Endodermal cell (in vitro differentiated cells): ENCODE measurements around the gene CHRND. TPM values are rescaled to one million over a fixed set of nuclear protein-coding genes. Genes with fewer than 3 reads are reported as not detected.
A peak's percentile ranks its signal among the peaks of the same experiment; 100 is the strongest.

Experiments
- DNase-seq: peaks from one replicate; pipeline ENCODE4 v3.0.0-alpha.2; 2017
- H3K27ac ChIP-seq: 2 replicates; pipeline ENCODE4 v1.5.1; 2013; ENCODE audit warnings: mild to moderate bottlenecking, low read depth, low read length, moderate library complexity
- H3K27me3 ChIP-seq: 2 replicates; pipeline ENCODE4 v1.6.1; 2013; ENCODE audit warnings: mild to moderate bottlenecking, low read length, moderate library complexity; ENCODE audit not compliant: insufficient read depth, control insufficient read depth, poor library complexity, severe bottlenecking
- H3K36me3 ChIP-seq: 2 replicates; pipeline ENCODE4 v1.7.0; 2013; ENCODE audit warnings: mild to moderate bottlenecking, low read length, moderate library complexity; ENCODE audit not compliant: control insufficient read depth, insufficient read depth
- H3K4me1 ChIP-seq: one replicate; pipeline ENCODE4 v1.7.0; 2013; ENCODE audit warnings: low read length; ENCODE audit not compliant: control insufficient read depth, insufficient read depth
- H3K4me3 ChIP-seq: 2 replicates; pipeline ENCODE4 v1.5.1; 2013; ENCODE audit warnings: mild to moderate bottlenecking, low read length, moderate library complexity
- H3K9ac ChIP-seq: 2 replicates; pipeline ENCODE4 v1.6.1; 2013; ENCODE audit warnings: mild to moderate bottlenecking, low read length, moderate library complexity; ENCODE audit not compliant: poor library complexity, severe bottlenecking; ENCODE audit errors: extremely low read depth
- H3K9me3 ChIP-seq: 2 replicates; pipeline ENCODE4 v1.6.1; 2013; ENCODE audit warnings: mild to moderate bottlenecking, low read length, moderate library complexity; ENCODE audit not compliant: control insufficient read depth
- H3K27ac Mint-ChIP-seq: 2 replicates; pipeline ENCODE4 v1.8.0; 2020; ENCODE audit warnings: mixed read lengths
- H3K27me3 Mint-ChIP-seq: 2 replicates; pipeline ENCODE4 v1.8.0; 2021; ENCODE audit warnings: mild to moderate bottlenecking, mixed read lengths; ENCODE audit not compliant: insufficient read depth
- H3K36me3 Mint-ChIP-seq: 2 replicates; pipeline ENCODE4 v1.8.0; 2020; ENCODE audit warnings: low read depth, mixed read lengths
- H3K4me1 Mint-ChIP-seq: 2 replicates; pipeline ENCODE4 v1.8.0; 2020; ENCODE audit warnings: mixed read lengths
- H3K4me3 Mint-ChIP-seq: 2 replicates; pipeline ENCODE4 v1.8.0; 2020; ENCODE audit warnings: mild to moderate bottlenecking, moderate library complexity, mixed read lengths
- H3K9me3 Mint-ChIP-seq: 2 replicates; pipeline ENCODE4 v1.8.0; 2020; ENCODE audit warnings: mild to moderate bottlenecking, mixed read lengths
- WGBS, 2 experiments: methylation state at CpG; one replicate each; pipeline versions ENCODE4 v1.1.5 to v1.1.7; 2013; ENCODE audit warnings: missing lambda C conversion rate in 2 of 2, mixed read lengths in 1 of 2; ENCODE audit not compliant: insufficient coverage in 1 of 2, insufficient read length in 1 of 2; 5-methylcytosine and 5-hydroxymethylcytosine counted together
- total RNA-seq, 2 donors: library from RNA; stranded (reverse); fragmentation: NEBNext Ultra II Directional in 1 of 2; extraction: Animal tissue kit (Norgen Biotek cat#: 25700) in 1 of 2; gene quantifications; 2 replicates in 1 of 2; 3 replicates in 1 of 2; pipeline ENCODE4 v1.2.1, GENCODE V29; 2021
- TF ChIP-seq, protein P1 (sequence below): fragments of 200-600 bp; sonication (generic); conservative IDR thresholded peaks from 2 replicates; pipeline ENCODE4 v1.5.0; 2021; ENCODE audit warnings: antibody characterized with exemption, mild to moderate bottlenecking

The CHRND gene
- total RNA-seq, 2 donors from 2014 or later, result 0.11 TPM; not detected in 1

DNA sequence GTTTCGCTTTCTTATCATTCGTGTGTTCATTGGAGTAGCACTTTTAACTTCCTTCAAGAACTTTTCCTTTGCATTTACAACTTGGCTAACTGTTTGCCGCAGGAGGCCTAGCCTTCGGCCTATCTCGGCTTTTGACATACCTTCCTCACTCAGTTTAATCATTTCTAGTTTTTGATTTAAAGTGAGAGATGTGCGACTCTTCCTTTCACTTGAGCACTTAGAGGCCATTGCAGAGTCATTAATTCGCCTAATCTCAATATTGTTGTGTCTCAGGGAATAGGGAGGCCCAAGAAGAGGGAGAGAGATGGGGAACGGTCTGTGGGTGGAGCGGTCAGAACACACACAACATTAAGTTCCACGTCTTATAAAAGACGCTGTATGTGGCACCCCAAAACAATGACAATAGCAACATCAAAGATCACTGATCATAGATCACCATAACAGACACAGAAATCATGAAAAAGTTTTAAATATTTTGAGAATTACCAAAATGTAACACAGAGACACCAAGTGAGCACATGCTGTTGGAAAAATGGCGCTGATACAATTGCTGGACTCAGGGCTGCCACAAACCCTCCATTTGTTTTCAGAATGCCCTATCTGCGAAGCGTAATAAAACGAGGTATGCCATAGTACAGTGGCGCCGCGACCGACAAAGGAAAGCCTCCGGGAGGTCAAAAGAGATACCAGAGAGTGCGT lies 23.8 kb downstream of the CHRND start:
- Histone ChIP-seq H3K4me3 (peak overlapping the region; percentile 89), H3K4me1 (no peaks in the 10 kb centered on the region), H3K9ac (peak overlapping the region; percentile 96), H3K9me3 (peaks cover 14% of the 10 kb centered on the region), H3K27ac (peak overlapping the region; percentile 92), H3K27me3 (no peaks in the 10 kb centered on the region), H3K36me3 (peaks cover 42% of the 10 kb centered on the region)
- TF ChIP-seq, protein P1, sequence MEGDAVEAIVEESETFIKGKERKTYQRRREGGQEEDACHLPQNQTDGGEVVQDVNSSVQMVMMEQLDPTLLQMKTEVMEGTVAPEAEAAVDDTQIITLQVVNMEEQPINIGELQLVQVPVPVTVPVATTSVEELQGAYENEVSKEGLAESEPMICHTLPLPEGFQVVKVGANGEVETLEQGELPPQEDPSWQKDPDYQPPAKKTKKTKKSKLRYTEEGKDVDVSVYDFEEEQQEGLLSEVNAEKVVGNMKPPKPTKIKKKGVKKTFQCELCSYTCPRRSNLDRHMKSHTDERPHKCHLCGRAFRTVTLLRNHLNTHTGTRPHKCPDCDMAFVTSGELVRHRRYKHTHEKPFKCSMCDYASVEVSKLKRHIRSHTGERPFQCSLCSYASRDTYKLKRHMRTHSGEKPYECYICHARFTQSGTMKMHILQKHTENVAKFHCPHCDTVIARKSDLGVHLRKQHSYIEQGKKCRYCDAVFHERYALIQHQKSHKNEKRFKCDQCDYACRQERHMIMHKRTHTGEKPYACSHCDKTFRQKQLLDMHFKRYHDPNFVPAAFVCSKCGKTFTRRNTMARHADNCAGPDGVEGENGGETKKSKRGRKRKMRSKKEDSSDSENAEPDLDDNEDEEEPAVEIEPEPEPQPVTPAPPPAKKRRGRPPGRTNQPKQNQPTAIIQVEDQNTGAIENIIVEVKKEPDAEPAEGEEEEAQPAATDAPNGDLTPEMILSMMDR, result no peak
- H3K9me3 Mint-ChIP-seq, result peaks cover 13% of the 10 kb centered on the region
- no peak for DNase-seq
- H3K4me3 Mint-ChIP-seq, result peak overlapping the region; percentile 88
- 30 to 35% methylated on average over 15 to 20 of the region's 21 CpGs for WGBS, 2 experiments
- H3K4me1 Mint-ChIP-seq, result peaks cover 13% of the 10 kb centered on the region
- no peaks in the 10 kb centered on the region for H3K27me3 Mint-ChIP-seq
- H3K36me3 Mint-ChIP-seq, result peaks cover 44% of the 10 kb centered on the region
- H3K27ac Mint-ChIP-seq, result peak overlapping the region; percentile 98

DNA sequence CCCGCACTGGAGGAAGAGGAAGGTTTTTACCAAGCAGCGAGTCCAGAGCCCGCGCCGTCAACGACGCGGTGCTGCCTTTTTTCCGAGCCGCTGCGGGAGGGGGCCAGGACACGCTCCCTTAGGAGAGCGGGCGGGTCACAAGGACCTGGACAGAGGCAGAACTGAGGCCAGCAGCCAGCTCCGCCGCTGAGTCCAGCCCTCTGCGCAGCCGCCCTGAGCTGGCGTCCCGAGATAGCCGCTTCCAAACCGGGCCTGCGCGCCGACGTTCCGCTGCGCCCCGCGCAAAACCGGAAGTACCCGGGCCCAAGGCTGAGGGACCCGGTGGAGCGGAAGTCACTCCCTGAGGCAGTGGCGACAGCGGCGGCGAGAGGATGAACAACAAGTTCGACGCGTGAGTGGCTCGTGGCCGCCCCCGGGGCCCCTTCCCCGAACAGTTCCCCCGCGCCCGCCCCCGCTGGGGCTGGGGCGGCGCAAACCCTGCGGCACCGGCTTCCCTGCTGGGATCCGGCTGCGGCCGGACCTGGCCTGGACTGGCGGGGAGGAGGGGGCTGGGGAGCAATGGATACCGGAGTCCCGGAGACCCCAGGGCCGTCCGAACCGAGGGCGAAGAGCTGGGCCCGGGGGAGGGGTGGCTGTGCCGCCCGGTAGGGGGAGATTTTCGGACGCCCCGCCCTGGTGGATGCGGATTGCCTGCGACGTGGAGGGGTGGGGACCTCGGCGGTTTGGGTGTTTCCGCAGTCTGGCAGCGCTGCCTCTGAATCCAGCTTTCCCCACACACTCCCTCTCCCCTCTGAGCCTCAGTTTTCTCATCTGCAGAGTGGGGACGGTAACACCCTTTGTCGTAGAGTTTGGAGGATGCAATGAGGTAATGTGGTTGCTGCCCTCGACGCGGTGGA lies 24.6 kb downstream of the CHRND start, which contains the start of the genes EIF4E2 and TIGD1:
EIF4E2 (plus strand) TSS at position 336 of the 896 bp plus-strand sequence; CDS start at position 372, 36 bp downstream.
TIGD1 (minus strand) TSS at position 204 of the 896 bp plus-strand sequence. CDS start 675 bp downstream, outside the sequence.
- H3K27me3 Mint-ChIP-seq, result no peaks in the 10 kb centered on the region
- WGBS, 2 experiments, result 0% methylated on average over 14 to 78 of the region's 81 CpGs
- DNase-seq, result peak; percentile 98

DNA sequence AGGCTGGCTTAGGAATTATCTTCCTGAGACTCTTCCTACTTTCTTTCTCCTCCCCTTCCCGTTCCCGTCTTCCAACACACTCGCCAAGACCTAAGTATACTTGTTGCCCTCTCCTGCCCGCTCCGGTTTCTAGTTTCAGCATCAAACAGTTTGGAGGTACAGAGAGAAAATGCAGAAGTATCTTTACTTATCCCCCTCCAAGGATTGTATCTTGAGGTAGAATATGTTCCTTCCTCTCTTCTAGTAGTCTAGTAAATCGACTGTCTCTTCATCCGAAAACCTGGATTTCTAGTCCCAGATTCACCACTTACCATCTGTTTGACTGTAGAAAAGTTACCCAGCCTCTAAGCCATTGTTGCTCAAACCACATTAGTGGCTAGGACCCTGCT lies 25.3 kb downstream of the CHRND start:
- Histone ChIP-seq H3K36me3 (peaks cover 46% of the 10 kb centered on the region), H3K4me1 (no peaks in the 10 kb centered on the region), H3K9ac (peak overlapping the region; percentile 96), H3K27me3 (no peaks in the 10 kb centered on the region), H3K4me3 (peak overlapping the region; percentile 89), H3K27ac (peak overlapping the region; percentile 91), H3K9me3 (peaks cover 14% of the 10 kb centered on the region)
- Mint-ChIP-seq H3K4me3 (peak overlapping the region; percentile 88), H3K27me3 (no peaks in the 10 kb centered on the region), H3K36me3 (peaks cover 43% of the 10 kb centered on the region), H3K4me1 (peaks cover 13% of the 10 kb centered on the region), H3K9me3 (peaks cover 13% of the 10 kb centered on the region), H3K27ac (peak overlapping the region; percentile 98)
- TF ChIP-seq, protein P1, result no peak
- 20 to 27% methylated on average over 5 to 7 of the region's 7 CpGs for WGBS, 2 experiments
- DNase-seq, result no peak

More for the DNA sequence above, 24.6 kb downstream of the CHRND start, which contains the start of the genes EIF4E2 and TIGD1:
- Histone ChIP-seq H3K9me3 (peaks cover 14% of the 10 kb centered on the region), H3K4me3 (peak within 1 kb of the TSS; percentile 89), H3K27me3 (no peaks in the 10 kb centered on the region), H3K4me1 (no peaks in the 10 kb centered on the region), H3K9ac (peak within 1 kb of the TSS; percentile 96), H3K27ac (peak within 1 kb of the TSS; percentile 92), H3K36me3 (peaks cover 42% of the 10 kb centered on the region)
- peak within 1 kb of the TSS; percentile 98 for H3K27ac Mint-ChIP-seq
- TF ChIP-seq, protein P1, result peak; percentile 65
- peak within 1 kb of the TSS; percentile 88 for H3K4me3 Mint-ChIP-seq
- H3K4me1 Mint-ChIP-seq, result peaks cover 13% of the 10 kb centered on the region
- peaks cover 13% of the 10 kb centered on the region for H3K9me3 Mint-ChIP-seq
- peaks cover 41% of the 10 kb centered on the region for H3K36me3 Mint-ChIP-seq
